ENCODE results near the gene TAL1. TPM values are rescaled to one million over a fixed set of nuclear protein-coding genes. Genes with fewer than 3 reads are reported as not detected.

The TAL1 gene
- total and polyA plus RNA-seq, 2 donors (not counting 1 experiment from before 2014, with no cell fraction given), result 0.01 TPM; not detected in 1

GRCh38 chr1:47187231-47187925 is 44.6 kb downstream of the TAL1 start:
- H4K20me1 ChIP-seq (ENCODE audit: control insufficient read depth, extremely low read depth, insufficient read depth, low read length), result no peaks in the 10 kb centered on the region
- no peak overlapping the region for H3K27ac ChIP-seq (ENCODE audit: insufficient read depth, low read length)
- H3K4me1 ChIP-seq (ENCODE audit: control insufficient read depth, extremely low read depth, insufficient read depth, low read length), result peaks cover 2% of the 10 kb centered on the region
- H3K79me2 ChIP-seq (ENCODE audit: control insufficient read depth, insufficient read depth, low read length), result no peaks in the 10 kb centered on the region
- no peaks in the 10 kb centered on the region for H3K36me3 ChIP-seq (ENCODE audit: control insufficient read depth, insufficient read depth, low read length)
- H3K9me3 ChIP-seq (ENCODE audit: control insufficient read depth, insufficient read depth, low read depth, low read length), result no peaks in the 10 kb centered on the region
- H3K4me2 ChIP-seq (ENCODE audit: extremely low read depth, insufficient read depth, low read length), result no peak overlapping the region
- DNase-seq (ENCODE audit: low read depth in 2 of 2), result no peak
- H3K27me3 ChIP-seq (ENCODE audit: control insufficient read depth, insufficient read depth, low read length), result no peaks in the 10 kb centered on the region
- H2AFZ ChIP-seq (ENCODE audit: low read length), result no peak overlapping the region
- no peak overlapping the region for H3K9ac ChIP-seq (ENCODE audit: insufficient read depth, low read length)
- TF ChIP-seq EZH2 (IDR thresholded peaks at IDR 0.05; ENCODE audit: low read length, missing control alignments), result no peak
- TF ChIP-seq CTCF (conservative IDR thresholded peaks at IDR 0.05 in 1 of 2, IDR thresholded peaks at IDR 0.05 in 1 of 2; ENCODE audit: low read depth in 1 of 2, low read length in 2 of 2), result no peak
- H3K4me3 ChIP-seq (replicated peaks in 1 of 4; ENCODE audit: control extremely low read depth in 1 of 4, insufficient read depth in 1 of 4, low read depth in 3 of 4, low read length in 4 of 4), result no peak overlapping the region

GRCh38 chr1:47186267-47187185 is 45.5 kb downstream of the TAL1 start:
- Histone ChIP-seq H3K79me2 (ENCODE audit: control insufficient read depth, insufficient read depth, low read length) (no peaks in the 10 kb centered on the region), H3K9me3 (ENCODE audit: control insufficient read depth, insufficient read depth, low read depth, low read length) (no peaks in the 10 kb centered on the region), H3K27me3 (ENCODE audit: control insufficient read depth, insufficient read depth, low read length) (no peaks in the 10 kb centered on the region), H3K27ac (ENCODE audit: insufficient read depth, low read length) (no peak overlapping the region), H3K9ac (ENCODE audit: insufficient read depth, low read length) (no peak overlapping the region), H4K20me1 (ENCODE audit: control insufficient read depth, extremely low read depth, insufficient read depth, low read length) (no peaks in the 10 kb centered on the region), H3K4me1 (ENCODE audit: control insufficient read depth, extremely low read depth, insufficient read depth, low read length) (peaks cover 2% of the 10 kb centered on the region), H3K4me3 (replicated peaks in 1 of 4; ENCODE audit: control extremely low read depth in 1 of 4, insufficient read depth in 1 of 4, low read depth in 3 of 4, low read length in 4 of 4) (no peak overlapping the region), H3K36me3 (ENCODE audit: control insufficient read depth, insufficient read depth, low read length) (no peaks in the 10 kb centered on the region), H2AFZ (ENCODE audit: low read length) (no peak overlapping the region), H3K4me2 (ENCODE audit: extremely low read depth, insufficient read depth, low read length) (no peak overlapping the region)
- TF ChIP-seq CTCF (conservative IDR thresholded peaks at IDR 0.05 in 1 of 2, IDR thresholded peaks at IDR 0.05 in 1 of 2; ENCODE audit: low read depth in 1 of 2, low read length in 2 of 2), result no peak
- TF ChIP-seq EZH2 (IDR thresholded peaks at IDR 0.05; ENCODE audit: low read length, missing control alignments), result no peak
- DNase-seq (ENCODE audit: low read depth in 2 of 2), result no peak

All from fibroblast of lung (primary cell).